Endodermal cell (in vitro differentiated cells): Measurements from ENCODE around the gene SPP2. TPM values are rescaled to one million over a fixed set of nuclear protein-coding genes. Genes with fewer than 3 reads are reported as not detected.

Source experiments
- DNase-seq: peaks from one replicate; pipeline ENCODE4 v3.0.0-alpha.2; 2017
- H3K27ac ChIP-seq: 2 replicates; pipeline ENCODE4 v1.5.1; 2013; ENCODE audit warnings: mild to moderate bottlenecking, low read depth, low read length, moderate library complexity
- H3K27me3 ChIP-seq: 2 replicates; pipeline ENCODE4 v1.6.1; 2013; ENCODE audit warnings: mild to moderate bottlenecking, low read length, moderate library complexity; ENCODE audit not compliant: insufficient read depth, control insufficient read depth, poor library complexity, severe bottlenecking
- H3K36me3 ChIP-seq: 2 replicates; pipeline ENCODE4 v1.7.0; 2013; ENCODE audit warnings: mild to moderate bottlenecking, low read length, moderate library complexity; ENCODE audit not compliant: control insufficient read depth, insufficient read depth
- H3K4me1 ChIP-seq: one replicate; pipeline ENCODE4 v1.7.0; 2013; ENCODE audit warnings: low read length; ENCODE audit not compliant: control insufficient read depth, insufficient read depth
- H3K4me3 ChIP-seq: 2 replicates; pipeline ENCODE4 v1.5.1; 2013; ENCODE audit warnings: mild to moderate bottlenecking, low read length, moderate library complexity
- H3K9ac ChIP-seq: 2 replicates; pipeline ENCODE4 v1.6.1; 2013; ENCODE audit warnings: mild to moderate bottlenecking, low read length, moderate library complexity; ENCODE audit not compliant: poor library complexity, severe bottlenecking; ENCODE audit errors: extremely low read depth
- H3K9me3 ChIP-seq: 2 replicates; pipeline ENCODE4 v1.6.1; 2013; ENCODE audit warnings: mild to moderate bottlenecking, low read length, moderate library complexity; ENCODE audit not compliant: control insufficient read depth
- H3K27ac Mint-ChIP-seq: 2 replicates; pipeline ENCODE4 v1.8.0; 2020; ENCODE audit warnings: mixed read lengths
- H3K27me3 Mint-ChIP-seq: 2 replicates; pipeline ENCODE4 v1.8.0; 2021; ENCODE audit warnings: mild to moderate bottlenecking, mixed read lengths; ENCODE audit not compliant: insufficient read depth
- H3K36me3 Mint-ChIP-seq: 2 replicates; pipeline ENCODE4 v1.8.0; 2020; ENCODE audit warnings: low read depth, mixed read lengths
- H3K4me1 Mint-ChIP-seq: 2 replicates; pipeline ENCODE4 v1.8.0; 2020; ENCODE audit warnings: mixed read lengths
- H3K4me3 Mint-ChIP-seq: 2 replicates; pipeline ENCODE4 v1.8.0; 2020; ENCODE audit warnings: mild to moderate bottlenecking, moderate library complexity, mixed read lengths
- H3K9me3 Mint-ChIP-seq: 2 replicates; pipeline ENCODE4 v1.8.0; 2020; ENCODE audit warnings: mild to moderate bottlenecking, mixed read lengths
- WGBS, 2 experiments: methylation state at CpG; one replicate each; pipeline versions ENCODE4 v1.1.5 to v1.1.7; 2013; ENCODE audit warnings: missing lambda C conversion rate in 2 of 2, mixed read lengths in 1 of 2; ENCODE audit not compliant: insufficient coverage in 1 of 2, insufficient read length in 1 of 2; 5-methylcytosine and 5-hydroxymethylcytosine counted together
- total RNA-seq, 2 donors: library from RNA; stranded (reverse); fragmentation: NEBNext Ultra II Directional in 1 of 2; extraction: Animal tissue kit (Norgen Biotek cat#: 25700) in 1 of 2; gene quantifications; 2 replicates in 1 of 2; 3 replicates in 1 of 2; pipeline ENCODE4 v1.2.1, GENCODE V29; 2021
- TF ChIP-seq, protein P1 (sequence below): fragments of 200-600 bp; sonication (generic); conservative IDR thresholded peaks from 2 replicates; pipeline ENCODE4 v1.5.0; 2021; ENCODE audit warnings: antibody characterized with exemption, mild to moderate bottlenecking

The SPP2 gene
- total RNA-seq, 2 donors from 2014 or later, result not detected

- TF ChIP-seq, protein P1, sequence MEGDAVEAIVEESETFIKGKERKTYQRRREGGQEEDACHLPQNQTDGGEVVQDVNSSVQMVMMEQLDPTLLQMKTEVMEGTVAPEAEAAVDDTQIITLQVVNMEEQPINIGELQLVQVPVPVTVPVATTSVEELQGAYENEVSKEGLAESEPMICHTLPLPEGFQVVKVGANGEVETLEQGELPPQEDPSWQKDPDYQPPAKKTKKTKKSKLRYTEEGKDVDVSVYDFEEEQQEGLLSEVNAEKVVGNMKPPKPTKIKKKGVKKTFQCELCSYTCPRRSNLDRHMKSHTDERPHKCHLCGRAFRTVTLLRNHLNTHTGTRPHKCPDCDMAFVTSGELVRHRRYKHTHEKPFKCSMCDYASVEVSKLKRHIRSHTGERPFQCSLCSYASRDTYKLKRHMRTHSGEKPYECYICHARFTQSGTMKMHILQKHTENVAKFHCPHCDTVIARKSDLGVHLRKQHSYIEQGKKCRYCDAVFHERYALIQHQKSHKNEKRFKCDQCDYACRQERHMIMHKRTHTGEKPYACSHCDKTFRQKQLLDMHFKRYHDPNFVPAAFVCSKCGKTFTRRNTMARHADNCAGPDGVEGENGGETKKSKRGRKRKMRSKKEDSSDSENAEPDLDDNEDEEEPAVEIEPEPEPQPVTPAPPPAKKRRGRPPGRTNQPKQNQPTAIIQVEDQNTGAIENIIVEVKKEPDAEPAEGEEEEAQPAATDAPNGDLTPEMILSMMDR, result no peak
- Histone ChIP-seq H3K36me3 (no peaks in the 10 kb centered on the region), H3K27me3 (no peaks in the 10 kb centered on the region), H3K4me3 (no peak overlapping the region), H3K4me1 (no peaks in the 10 kb centered on the region), H3K9me3 (no peaks in the 10 kb centered on the region), H3K9ac (no peak overlapping the region), H3K27ac (no peak overlapping the region)
- H3K9me3 Mint-ChIP-seq, result no peaks in the 10 kb centered on the region
- no peaks in the 10 kb centered on the region for H3K27me3 Mint-ChIP-seq
- no peak overlapping the region for H3K4me3 Mint-ChIP-seq
- DNase-seq, result no peak
- H3K4me1 Mint-ChIP-seq, result no peaks in the 10 kb centered on the region
- no peak overlapping the region for H3K27ac Mint-ChIP-seq
- H3K36me3 Mint-ChIP-seq, result no peaks in the 10 kb centered on the region
- WGBS, 2 experiments, result 98% methylated on average over 3 of the region's 3 CpGs; no CpG with 5 or more reads in 1 of the 2 experiments
Observed at GRCh38 chr2:234076451-234076850, 25.9 kb downstream of the SPP2 start.

DNA sequence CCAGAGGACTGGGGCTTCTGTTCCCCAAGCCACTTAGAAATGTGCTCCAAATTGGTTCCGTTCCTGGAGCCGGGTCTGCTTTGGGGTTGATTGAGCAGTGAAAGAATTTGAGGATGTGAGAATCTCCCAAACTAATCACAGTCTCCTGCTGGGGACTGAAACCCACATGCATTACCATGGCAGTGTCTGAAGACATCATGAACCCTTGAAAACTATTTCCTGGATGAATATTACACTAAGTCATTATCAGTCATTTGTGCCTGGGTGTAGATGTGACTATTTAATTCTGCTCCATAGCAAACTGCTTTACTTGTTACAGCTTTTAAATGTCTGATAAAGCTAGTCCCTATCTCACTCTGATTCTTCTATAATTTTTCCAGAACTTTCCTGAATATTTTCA, 27.6 kb downstream of the SPP2 start:
- Histone ChIP-seq H3K27ac (no peak overlapping the region), H3K9me3 (no peaks in the 10 kb centered on the region), H3K9ac (no peak overlapping the region), H3K36me3 (no peaks in the 10 kb centered on the region), H3K4me3 (no peak overlapping the region), H3K27me3 (no peaks in the 10 kb centered on the region), H3K4me1 (no peaks in the 10 kb centered on the region)
- TF ChIP-seq, protein P1, result no peak
- H3K4me3 Mint-ChIP-seq, result no peak overlapping the region
- H3K9me3 Mint-ChIP-seq, result no peaks in the 10 kb centered on the region
- H3K4me1 Mint-ChIP-seq, result no peaks in the 10 kb centered on the region
- 82% methylated on average over 2 of the region's 2 CpGs; no CpG with 5 or more reads in 1 of the 2 experiments for WGBS, 2 experiments
- DNase-seq, result no peak
- H3K36me3 Mint-ChIP-seq, result no peaks in the 10 kb centered on the region
- H3K27me3 Mint-ChIP-seq, result no peaks in the 10 kb centered on the region
- H3K27ac Mint-ChIP-seq, result no peak overlapping the region

DNA sequence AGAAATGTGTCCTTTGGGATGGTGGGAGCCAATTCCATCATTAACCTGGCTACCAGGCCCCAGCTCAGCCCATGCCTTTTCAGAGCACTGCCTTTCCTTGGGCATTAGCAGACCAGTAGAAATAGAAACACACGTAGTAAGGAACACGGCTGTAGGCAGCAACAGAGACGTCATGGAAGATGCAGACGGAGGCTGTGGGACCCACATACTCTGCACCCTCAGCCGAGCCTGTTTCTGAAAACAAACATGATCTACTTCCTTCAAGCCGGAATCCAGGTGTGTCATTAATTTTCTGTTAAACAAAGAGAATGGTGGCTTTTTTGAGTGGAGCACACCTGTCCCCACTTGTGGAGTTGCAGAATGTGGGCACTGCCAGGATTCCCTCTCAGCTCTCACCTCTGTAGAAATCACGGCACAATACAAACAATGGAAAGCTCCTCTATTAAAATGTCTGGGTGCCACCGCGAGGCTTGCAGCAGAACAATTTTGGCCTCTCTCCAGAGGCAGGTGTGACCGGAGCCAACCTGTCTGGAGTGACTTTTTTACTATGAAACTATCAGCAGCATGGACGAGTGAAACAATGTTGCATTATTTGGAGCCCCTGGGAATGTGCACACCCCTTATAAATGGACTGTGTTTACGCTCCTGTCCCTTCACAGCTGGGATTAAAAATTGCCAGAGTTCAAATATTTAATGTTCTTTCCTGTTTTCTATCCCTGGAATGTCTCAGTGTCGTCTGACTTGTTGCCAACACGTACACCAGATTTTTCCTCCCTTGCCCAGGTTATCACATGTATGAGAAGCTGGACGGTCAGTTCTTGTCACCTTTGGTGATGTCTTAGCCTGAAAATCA, 31.7 kb downstream of the SPP2 start:
- H3K9me3 Mint-ChIP-seq, result peaks cover 4% of the 10 kb centered on the region
- Histone ChIP-seq H3K9me3 (no peaks in the 10 kb centered on the region), H3K27ac (no peak overlapping the region), H3K4me1 (no peaks in the 10 kb centered on the region), H3K27me3 (no peaks in the 10 kb centered on the region), H3K9ac (no peak overlapping the region), H3K4me3 (no peak overlapping the region), H3K36me3 (no peaks in the 10 kb centered on the region)
- no peak for DNase-seq
- H3K4me3 Mint-ChIP-seq, result no peak overlapping the region
- TF ChIP-seq, protein P1, result no peak
- 89 to 95% methylated on average over 13 to 15 of the region's 15 CpGs for WGBS, 2 experiments
- no peak overlapping the region for H3K27ac Mint-ChIP-seq
- H3K27me3 Mint-ChIP-seq, result no peaks in the 10 kb centered on the region
- no peaks in the 10 kb centered on the region for H3K4me1 Mint-ChIP-seq
- H3K36me3 Mint-ChIP-seq, result no peaks in the 10 kb centered on the region
